Testis (tissue), 3 donors: ENCODE results near the gene SMIM1. TPM values are rescaled to one million over a fixed set of nuclear protein-coding genes. Genes with fewer than 3 reads are reported as not detected.

Experiments used
- DNase-seq: peaks from one replicate; pipeline ENCODE4 v3.0.0-alpha.2; 2019
- H3K27ac ChIP-seq, 2 donors: fragments of 200-600 bp; sonication (generic); one replicate each; pipeline ENCODE4 v1.5.1; 2019
- H3K27me3 ChIP-seq: fragments of 200-600 bp; sonication (generic); one replicate; pipeline ENCODE4 v1.5.1; 2019
- H3K36me3 ChIP-seq: fragments of 200-600 bp; sonication (generic); one replicate; pipeline ENCODE4 v1.5.1; 2017; ENCODE audit warnings: low read depth; ENCODE audit errors: missing control alignments
- H3K4me1 ChIP-seq: fragments of 200-600 bp; sonication (generic); one replicate; pipeline ENCODE4 v1.5.1; 2019
- H3K4me3 ChIP-seq, 2 donors: fragments of 200-600 bp; sonication (generic); one replicate each; pipeline ENCODE4 v1.5.1; 2017 to 2019
- H3K9me3 ChIP-seq: fragments of 200-600 bp; sonication (generic); one replicate; pipeline ENCODE4 v1.5.1; 2017
- CTCF ChIP-seq, 3 experiments: fragments of 450-650 bp in 2 of 3; fragments of 200-600 bp in 1 of 3; sonication (generic) in 1 of 3; IDR thresholded peaks; one replicate each; pipeline ENCODE4 v1.5.1; 2016 to 2019; ENCODE audit warnings: antibody characterized with exemption in 3 of 3, mild to moderate bottlenecking in 2 of 3, moderate library complexity in 1 of 3
- POLR2A ChIP-seq: fragments of 450-650 bp; IDR thresholded peaks from one replicate; pipeline ENCODE4 v1.6.1; 2017; ENCODE audit warnings: antibody characterized with exemption, mild to moderate bottlenecking, moderate library complexity
- WGBS, 2 donors: methylation state at CpG; one replicate each; pipeline ENCODE4 v1.1.5; 2018; 5-methylcytosine and 5-hydroxymethylcytosine counted together
- intact Hi-C: fragments of 100-400 bp; cut with DNase I; formaldehyde crosslinking; loops from one replicate; pipeline ENCODE4 v1.15.1; 2023; ENCODE audit warnings: low total_unique reads
- polyA plus RNA-seq: library from polyadenylated mRNA; stranded (reverse); fragments of 350-450 nt; fragmentation: Illumina TruSeq; extraction: RNeasy Lipid Tissue Mini Kit (QIAGEN cat#74804); gene quantifications from one replicate; pipeline ENCODE4 v1.2.3, GENCODE V29; 2014; ENCODE audit warnings: low read depth, low replicate concordance; ENCODE audit not compliant: insufficient read depth
- total RNA-seq, 2 donors: library from RNA; depleted of rRNA; stranded (reverse); fragments of >200 nt; gene quantifications; one replicate each; pipeline ENCODE4 v1.2.3, GENCODE V29; 2016

SMIM1 gene
- total and polyA plus RNA-seq, 3 donors from 2014 or later: 92.9 to 213 (median 205) TPM

DNA sequence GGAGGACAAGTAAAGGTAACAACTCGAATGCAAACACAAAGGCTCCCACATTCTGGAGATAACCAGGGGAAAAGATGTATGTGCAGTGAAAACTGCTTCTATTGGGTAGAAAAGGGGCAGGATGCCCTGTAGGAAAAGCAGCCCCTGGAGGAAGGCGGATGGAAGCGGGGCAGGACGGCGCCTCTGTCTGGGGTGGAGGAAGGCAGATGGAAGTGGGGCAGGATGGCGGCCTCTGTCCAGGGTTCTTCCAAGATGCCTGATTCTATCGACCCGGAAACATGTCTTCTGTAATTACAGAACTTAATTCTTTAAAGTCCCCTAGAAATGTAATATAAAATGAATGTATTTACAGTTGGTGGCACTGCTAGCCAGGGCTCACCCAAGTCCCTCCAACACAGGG lies 47.8 kb downstream of the SMIM1 start:
- no peak for DNase-seq
- Histone ChIP-seq H3K4me3 (no peak overlapping the region), H3K27ac (no peak overlapping the region), H3K9me3 (no peaks in the 10 kb centered on the region), H3K4me1 (no peaks in the 10 kb centered on the region), H3K27me3 (no peaks in the 10 kb centered on the region), H3K36me3 (no peaks in the 10 kb centered on the region)
- TF ChIP-seq CTCF (IDR thresholded peaks at IDR 0.05) (no peak), POLR2A (no peak)
- WGBS, 2 donors: 85 to 87% methylated on average over 8 of the region's 8 CpGs
- intact Hi-C loops: no loop called here

- intact Hi-C loops: no loop called here
- H3K4me1 ChIP-seq: no peaks in the 10 kb centered on the region
- no peak for TF ChIP-seq CTCF (IDR thresholded peaks at IDR 0.05)
- TF ChIP-seq POLR2A: no peak
- no peaks in the 10 kb centered on the region for H3K27me3 ChIP-seq
- H3K36me3 ChIP-seq: no peaks in the 10 kb centered on the region
- H3K27ac ChIP-seq: no peak overlapping the region
- H3K4me3 ChIP-seq: no peak overlapping the region
- H3K9me3 ChIP-seq: no peaks in the 10 kb centered on the region
- no peak for DNase-seq
- 86 to 90% methylated on average over 6 of the region's 6 CpGs for WGBS, 2 donors
These were observed 48.5 kb downstream of the SMIM1 start for GRCh38 chr1:3821004-3821403.

GRCh38 chr1:3821447-3821846 lies 48.9 kb downstream of the SMIM1 start:
- intact Hi-C loops: no loop called here
- no peaks in the 10 kb centered on the region for H3K36me3 ChIP-seq
- H3K9me3 ChIP-seq: no peaks in the 10 kb centered on the region
- TF ChIP-seq CTCF (IDR thresholded peaks at IDR 0.05): no peak
- no peaks in the 10 kb centered on the region for H3K4me1 ChIP-seq
- H3K27me3 ChIP-seq: no peaks in the 10 kb centered on the region
- H3K27ac ChIP-seq: no peak overlapping the region
- no peak for DNase-seq
- 86 to 92% methylated on average over 13 of the region's 13 CpGs for WGBS, 2 donors
- no peak overlapping the region for H3K4me3 ChIP-seq

DNA sequence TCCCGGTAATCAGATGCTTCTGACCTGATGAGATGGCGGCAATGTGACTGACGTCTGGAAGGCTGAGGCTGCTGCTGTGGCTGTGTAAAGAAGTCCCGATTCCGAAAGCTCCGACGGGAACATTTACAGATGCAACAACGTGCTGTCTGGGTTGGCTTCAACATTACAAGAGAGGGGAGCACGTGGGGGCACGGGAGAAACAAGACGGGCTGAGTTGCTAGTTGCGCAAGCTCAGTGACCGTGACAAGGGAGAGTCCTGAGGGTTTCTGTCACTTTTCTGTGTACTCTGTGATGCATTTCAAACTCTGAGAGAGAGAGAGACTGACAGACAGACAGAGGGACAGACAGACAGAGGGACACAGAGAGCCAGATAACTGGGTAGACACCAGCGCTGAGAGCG lies 49.4 kb downstream of the SMIM1 start:
- Histone ChIP-seq H3K27me3 (no peaks in the 10 kb centered on the region), H3K27ac (no peak overlapping the region), H3K9me3 (no peaks in the 10 kb centered on the region), H3K4me1 (no peaks in the 10 kb centered on the region), H3K4me3 (no peak overlapping the region), H3K36me3 (no peaks in the 10 kb centered on the region)
- DNase-seq: no peak
- intact Hi-C loops: no loop called here
- 89 to 92% methylated on average over 15 of the region's 15 CpGs for WGBS, 2 donors
- no peak for TF ChIP-seq CTCF (IDR thresholded peaks at IDR 0.05)
- no peak for TF ChIP-seq POLR2A

GRCh38 chr1:3822421-3822820 lies 49.9 kb downstream of the SMIM1 start:
- Histone ChIP-seq H3K27ac (no peak overlapping the region), H3K9me3 (no peaks in the 10 kb centered on the region), H3K4me3 (no peak overlapping the region), H3K4me1 (no peaks in the 10 kb centered on the region), H3K36me3 (no peaks in the 10 kb centered on the region), H3K27me3 (no peaks in the 10 kb centered on the region)
- intact Hi-C loops: no loop called here
- no peak for DNase-seq
- TF ChIP-seq CTCF (IDR thresholded peaks at IDR 0.05) (no peak), POLR2A (no peak)
- WGBS, 2 donors: 87 to 90% methylated on average over 7 to 16 of the region's 16 CpGs
